Stimulated activated effector memory CD8-positive, alpha-beta T cell treated with anti-CD3 and anti-CD28 coated beads, Interleukin-12 subunit alpha, Interleukin-12 subunit beta, amount 100 ng/mL, for 72 hours (primary cell): ENCODE measurements around the gene TAOK1.
A peak's percentile ranks its signal among the peaks of the same experiment; 100 is the strongest.

Source experiments
- ATAC-seq: fragments of 150-1000 bp; cut with Tn5 transposase; 2 replicates; pipeline ENCODE4 v1.10.0; 2021
- DNase-seq, 2 donors: peaks; one replicate each; pipeline ENCODE4 v3.0.0; 2021 to 2022; ENCODE audit warnings: low spot score in 2 of 2
- H3K27ac Mint-ChIP-seq: one replicate; pipeline ENCODE4 v1.8.0; 2022; ENCODE audit warnings: mild to moderate bottlenecking, mixed read lengths
- H3K36me3 Mint-ChIP-seq: one replicate; pipeline ENCODE4 v1.8.0; 2022; ENCODE audit warnings: mild to moderate bottlenecking, mixed read lengths
- H3K4me1 Mint-ChIP-seq: one replicate; pipeline ENCODE4 v1.8.0; 2022; ENCODE audit warnings: mixed read lengths
- H3K4me3 Mint-ChIP-seq: one replicate; pipeline ENCODE4 v1.8.0; 2022; ENCODE audit warnings: mild to moderate bottlenecking, mixed read lengths
- H3K9me3 Mint-ChIP-seq: one replicate; pipeline ENCODE4 v1.8.0; 2022; ENCODE audit warnings: mixed read lengths

TAOK1 gene

DNA sequence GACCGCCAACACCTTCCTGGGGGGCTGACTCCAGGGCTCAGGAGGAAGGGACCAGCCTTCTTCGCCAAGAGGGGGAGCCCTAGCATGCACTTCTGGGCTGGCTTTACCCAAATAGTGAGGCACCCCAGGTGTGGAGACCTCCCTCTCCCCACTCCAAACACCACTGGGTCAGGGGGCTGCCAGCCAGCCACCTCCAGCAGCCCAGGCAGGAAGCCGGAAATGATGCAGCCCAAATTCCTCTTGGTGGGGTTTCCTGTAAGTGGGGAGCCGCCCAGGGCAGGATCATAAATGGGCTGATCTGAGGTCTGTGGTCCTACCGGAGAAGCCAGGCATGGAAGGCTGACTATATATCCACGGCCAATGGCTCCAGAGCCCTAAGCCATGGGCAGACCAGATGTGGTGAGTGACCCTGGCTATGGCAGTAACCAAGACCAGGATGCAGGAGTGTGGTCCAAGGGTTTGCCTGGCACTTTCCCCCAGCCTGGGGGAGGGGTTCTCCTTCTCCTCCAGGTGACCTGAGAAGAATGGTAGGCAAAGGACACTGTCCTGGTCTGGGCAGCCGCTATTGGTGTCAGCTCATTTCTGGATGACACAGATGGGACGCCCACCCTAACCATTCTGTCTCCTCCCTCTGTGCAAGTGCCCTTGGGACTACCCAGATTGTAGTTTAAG lies 195.1 kb downstream of the TAOK1 start:
- Mint-ChIP-seq H3K4me3 (peak overlapping the region; percentile 35), H3K4me1 (peaks cover 67% of the 10 kb centered on the region), H3K27ac (peak overlapping the region; percentile 82), H3K36me3 (peaks cover 22% of the 10 kb centered on the region), H3K9me3 (no peaks in the 10 kb centered on the region)
- ATAC-seq (no peak), DNase-seq (no peak)

DNA sequence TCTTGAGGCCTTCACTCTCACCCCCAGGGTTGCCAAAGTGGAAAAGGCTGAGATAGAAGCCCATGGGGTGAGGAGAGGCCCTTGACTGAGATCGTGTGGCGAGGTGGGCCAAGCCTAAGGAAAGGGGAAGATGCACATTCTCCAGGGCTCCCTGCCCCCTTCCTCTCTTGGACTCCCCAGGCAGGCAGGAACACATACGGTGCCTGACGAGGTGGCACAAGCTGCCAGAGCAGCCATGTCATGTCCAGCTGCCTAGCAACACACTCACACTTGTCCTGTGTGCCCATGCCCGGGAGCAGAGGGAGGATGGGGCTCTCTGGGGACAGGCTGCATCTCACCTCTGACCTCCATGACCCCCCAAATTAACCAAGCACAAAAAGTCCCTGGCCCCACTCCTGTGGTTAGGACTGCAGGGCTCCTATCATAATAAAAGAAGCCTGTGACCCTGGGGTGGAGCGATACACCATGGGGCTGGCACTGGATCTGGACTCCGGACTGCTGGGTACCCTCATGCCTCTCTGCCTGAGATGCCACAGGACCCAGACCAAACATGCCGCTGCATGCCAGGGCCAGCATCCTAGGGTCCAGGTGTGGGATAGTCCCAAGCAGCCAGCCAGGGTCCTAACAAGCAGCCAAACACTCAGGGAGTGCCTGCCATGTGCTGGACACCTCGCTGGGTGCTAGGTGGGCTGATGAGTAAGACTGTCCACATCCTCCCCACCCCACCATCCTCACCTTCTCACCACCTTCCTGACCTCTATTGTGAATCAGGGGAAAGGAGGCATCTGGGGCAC lies 196.7 kb downstream of the TAOK1 start:
- Mint-ChIP-seq H3K4me3 (peak overlapping the region; percentile 90), H3K4me1 (peaks cover 72% of the 10 kb centered on the region), H3K27ac (peak overlapping the region; percentile 90), H3K9me3 (no peaks in the 10 kb centered on the region), H3K36me3 (peaks cover 11% of the 10 kb centered on the region)
- DNase-seq (no peak), ATAC-seq (no peak)

DNA sequence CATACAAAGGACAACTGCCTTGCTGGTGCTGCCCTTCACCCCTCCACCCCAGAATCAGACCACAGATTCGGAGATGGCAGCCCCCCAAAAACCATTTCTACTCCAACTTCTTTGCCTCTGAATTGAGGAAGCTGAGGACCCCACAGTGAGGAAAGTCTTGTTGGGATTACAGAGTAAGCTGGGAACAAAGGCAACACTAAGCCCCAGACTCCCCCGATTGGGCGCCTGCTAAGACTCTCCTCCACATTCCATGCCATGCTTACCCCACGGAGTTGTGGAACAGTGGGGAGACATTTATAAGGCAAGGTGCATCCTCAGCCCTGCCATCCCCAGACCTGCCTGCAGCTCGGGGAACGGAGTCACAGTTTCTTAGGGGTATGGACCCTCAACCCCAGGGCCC lies 197.4 kb downstream of the TAOK1 start:
- peak overlapping the region; percentile 90 for H3K4me3 Mint-ChIP-seq
- H3K9me3 Mint-ChIP-seq = no peaks in the 10 kb centered on the region
- H3K27ac Mint-ChIP-seq = peak overlapping the region; percentile 90
- peaks cover 80% of the 10 kb centered on the region for H3K4me1 Mint-ChIP-seq
- DNase-seq = no peak
- no peak for ATAC-seq
- H3K36me3 Mint-ChIP-seq = peaks cover 5% of the 10 kb centered on the region

DNA sequence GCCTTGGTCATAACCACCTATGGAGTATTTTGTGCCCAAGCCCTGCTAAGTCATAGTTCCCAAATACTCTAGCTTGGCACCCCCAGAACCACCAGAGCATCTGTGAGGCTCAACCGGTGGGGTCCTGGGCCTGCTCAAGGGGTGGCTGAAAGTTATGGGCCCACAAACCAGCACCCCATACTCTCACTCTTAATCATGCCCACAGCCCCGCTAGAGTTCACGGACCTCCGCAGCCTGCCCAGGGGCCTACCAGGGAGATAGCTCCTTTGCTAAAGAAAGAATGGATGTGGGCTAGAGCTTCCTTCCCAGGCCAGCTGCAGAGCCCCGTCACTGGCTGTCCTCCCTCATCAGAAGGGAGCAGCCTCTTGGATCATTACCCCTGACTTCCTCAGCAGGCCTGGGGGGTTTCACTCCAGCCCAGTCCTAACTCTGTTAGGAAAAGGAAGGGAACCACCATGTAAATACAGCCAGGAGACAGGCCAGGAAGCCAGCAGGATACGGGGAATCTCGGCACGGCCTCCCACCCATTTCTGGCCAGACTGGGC lies 197.9 kb downstream of the TAOK1 start:
- peak overlapping the region; percentile 90 for H3K4me3 Mint-ChIP-seq
- ATAC-seq (no peak), DNase-seq (no peak)
- no peaks in the 10 kb centered on the region for H3K9me3 Mint-ChIP-seq
- peak overlapping the region; percentile 90 for H3K27ac Mint-ChIP-seq
- H3K4me1 Mint-ChIP-seq = peaks cover 83% of the 10 kb centered on the region
- H3K36me3 Mint-ChIP-seq = peaks cover under 1% of the 10 kb centered on the region

DNA sequence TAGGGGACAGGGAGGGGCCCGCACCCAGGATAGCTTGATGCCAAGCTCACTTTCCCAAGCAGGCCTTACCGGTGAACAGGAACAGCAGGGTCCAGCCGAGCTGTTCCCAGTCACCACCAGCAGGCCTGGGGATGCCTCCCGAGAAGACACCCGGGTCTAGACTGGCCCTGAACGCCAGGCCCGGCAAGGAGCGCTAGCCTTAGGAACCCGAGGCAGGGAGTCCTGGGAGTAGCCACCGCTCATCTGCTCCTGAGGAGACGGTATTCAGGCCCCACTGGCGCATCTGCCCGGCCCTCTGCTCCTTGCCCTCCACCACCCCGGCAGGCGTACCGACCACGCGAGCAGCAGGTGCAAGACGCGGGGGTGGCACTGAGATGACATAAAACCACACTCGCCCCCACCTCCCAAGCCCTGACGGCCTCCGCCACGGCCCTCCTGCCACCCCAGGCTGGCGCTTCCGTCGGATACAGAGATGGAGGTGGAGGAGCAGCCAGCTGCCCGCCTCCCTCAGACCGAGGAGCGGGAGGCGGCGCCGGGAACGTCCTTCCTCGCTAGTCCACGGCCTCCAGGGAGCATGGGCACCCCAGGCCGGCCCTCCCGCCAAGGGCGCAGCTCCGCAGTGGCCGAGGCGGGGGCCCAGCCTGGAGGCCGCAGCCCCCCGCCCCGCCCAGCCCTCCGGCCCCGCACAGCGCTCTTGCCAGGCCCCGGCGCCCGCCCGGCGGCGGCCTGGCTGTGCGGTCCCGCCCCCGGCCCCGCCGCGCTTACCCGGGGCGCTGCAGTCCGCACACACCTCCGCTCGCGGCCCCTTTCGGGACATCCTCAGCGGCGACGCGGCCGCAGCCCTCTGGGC lies 198.6 kb downstream of the TAOK1 start:
- Mint-ChIP-seq H3K4me3 (peak overlapping the region; percentile 90), H3K4me1 (peaks cover 79% of the 10 kb centered on the region), H3K27ac (peak overlapping the region; percentile 90), H3K9me3 (no peaks in the 10 kb centered on the region), H3K36me3 (no peaks in the 10 kb centered on the region)
- ATAC-seq (peak; percentile 48), DNase-seq (peak in 1 of 2 donors; percentile 77)

DNA sequence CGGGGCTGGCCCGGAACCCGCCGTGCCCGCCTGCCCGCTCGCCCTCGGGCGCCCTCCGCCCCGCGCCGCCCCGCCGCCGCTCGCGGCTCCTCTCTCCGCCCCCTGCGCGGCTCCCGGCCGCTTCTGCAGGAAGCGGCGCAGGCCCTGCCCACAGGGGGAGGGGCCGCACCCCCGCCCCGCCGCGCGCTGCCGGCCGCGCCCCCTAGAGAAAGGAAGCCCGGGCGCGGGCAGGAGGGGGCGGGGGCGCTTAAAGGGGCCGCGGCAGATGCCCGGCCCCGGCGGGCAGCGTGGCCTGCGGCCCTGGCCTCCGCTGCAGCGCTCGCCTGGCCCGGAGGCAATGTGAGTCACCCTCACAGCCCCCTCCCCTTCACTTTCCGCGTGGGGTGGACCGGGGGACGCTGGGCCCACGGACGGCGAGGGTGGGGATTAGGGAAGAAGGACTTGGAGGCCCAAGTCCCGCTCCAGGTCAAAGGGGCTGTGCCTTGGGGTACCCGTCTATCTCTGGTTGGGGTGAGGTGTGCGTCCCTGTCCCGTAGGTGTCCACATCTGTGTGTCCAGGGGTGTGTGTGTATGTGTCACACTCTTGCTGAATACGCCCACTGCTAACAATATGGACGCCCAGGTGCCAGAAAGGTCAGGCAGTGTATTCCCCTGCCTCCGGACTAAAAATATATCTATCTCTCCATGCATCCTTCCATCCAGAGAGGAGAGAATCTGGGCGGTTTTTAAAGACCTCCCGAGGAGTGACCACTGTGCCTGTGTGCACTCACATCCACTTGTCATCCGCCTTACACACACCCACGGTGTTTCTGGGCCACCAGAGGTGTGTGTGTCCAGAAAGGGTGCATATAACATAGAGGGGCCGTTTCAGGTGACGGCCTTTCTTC lies 199.6 kb downstream of the TAOK1 start, which contains the start of gene GIT1:
GIT1 (minus strand) TSS at position 125 of the 887 bp plus-strand sequence. CDS start 270 bp downstream, outside the sequence.
- Mint-ChIP-seq H3K9me3 (no peaks in the 10 kb centered on the region), H3K27ac (peak within 1 kb of the TSS; percentile 90), H3K4me1 (peaks cover 79% of the 10 kb centered on the region), H3K4me3 (peak within 1 kb of the TSS; percentile 90), H3K36me3 (no peaks in the 10 kb centered on the region)
- ATAC-seq (peak; percentile 80), DNase-seq (peak; percentile 75 to 87)

DNA sequence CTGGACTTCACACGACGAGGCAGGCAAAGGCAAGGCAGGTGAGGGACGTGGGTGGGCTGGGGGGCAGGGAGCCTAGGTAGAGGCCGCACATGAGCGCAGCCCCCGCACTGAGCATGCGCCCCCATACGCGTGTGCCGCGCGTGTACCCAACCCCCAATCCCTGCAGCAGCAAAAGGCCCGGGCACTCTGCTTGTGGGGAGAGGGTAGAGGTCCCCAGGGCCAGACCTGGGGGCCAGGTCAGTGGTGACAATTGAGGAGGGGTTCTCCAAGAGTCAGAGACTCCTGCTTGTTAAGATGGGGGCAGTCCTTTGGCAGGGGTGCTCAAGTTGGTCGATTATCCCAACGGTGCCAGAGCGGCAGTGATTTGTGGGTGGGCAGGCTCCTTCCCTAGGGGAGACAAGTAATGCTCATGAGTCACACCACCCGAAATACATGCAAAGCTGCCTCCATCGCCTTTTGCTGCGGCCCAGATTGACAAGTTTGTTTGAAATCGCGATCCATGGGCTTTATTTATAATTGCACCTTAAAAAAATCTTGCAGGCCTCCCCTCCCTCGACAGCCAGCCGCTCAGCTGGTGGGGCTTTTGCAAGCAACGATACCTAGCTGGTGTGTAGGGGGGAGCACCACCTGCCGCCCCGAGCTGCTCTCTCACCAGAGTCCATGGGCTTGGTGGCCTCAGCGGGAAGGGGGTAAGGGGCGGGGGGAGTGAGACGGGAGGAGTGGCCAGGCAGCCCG lies 200.4 kb downstream of the TAOK1 start:
- Mint-ChIP-seq H3K9me3 (no peaks in the 10 kb centered on the region), H3K27ac (peak overlapping the region; percentile 88), H3K36me3 (no peaks in the 10 kb centered on the region), H3K4me1 (peaks cover 76% of the 10 kb centered on the region), H3K4me3 (peak overlapping the region; percentile 80)
- DNase-seq = no peak
- no peak for ATAC-seq

DNA sequence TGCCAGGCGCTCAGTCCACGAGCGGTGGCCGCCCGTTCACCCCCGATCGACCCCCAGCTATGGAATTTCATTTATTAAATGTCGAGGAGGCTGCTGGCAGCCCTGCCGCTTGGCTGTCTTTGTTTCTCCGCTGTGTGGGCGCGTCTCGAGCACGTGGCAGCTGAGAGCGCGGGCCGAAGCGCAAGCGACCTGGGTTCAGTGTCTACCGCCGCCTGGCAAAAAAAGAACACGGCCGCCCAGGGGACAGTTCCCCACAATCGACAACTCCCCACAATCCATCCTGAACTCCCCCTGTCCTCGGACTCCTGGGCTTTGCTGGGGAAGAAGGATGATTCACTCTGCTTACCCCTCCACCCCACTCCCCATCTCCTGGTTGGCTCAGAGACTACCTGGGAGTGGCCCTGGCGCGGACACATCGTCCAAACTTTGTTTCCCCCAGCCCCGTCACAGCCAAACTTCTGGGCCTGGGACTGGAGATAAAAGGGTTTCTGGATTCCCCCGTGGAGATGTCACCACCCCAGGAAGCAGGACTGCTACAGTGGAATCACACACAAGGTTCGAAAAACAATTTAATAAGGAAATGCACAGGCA lies 201.1 kb downstream of the TAOK1 start:
- Mint-ChIP-seq H3K4me1 (peaks cover 71% of the 10 kb centered on the region), H3K36me3 (no peaks in the 10 kb centered on the region), H3K4me3 (peak overlapping the region; percentile 80), H3K27ac (no peak overlapping the region), H3K9me3 (no peaks in the 10 kb centered on the region)
- ATAC-seq = no peak
- DNase-seq = peak in 1 of 2 donors; percentile 71

DNA sequence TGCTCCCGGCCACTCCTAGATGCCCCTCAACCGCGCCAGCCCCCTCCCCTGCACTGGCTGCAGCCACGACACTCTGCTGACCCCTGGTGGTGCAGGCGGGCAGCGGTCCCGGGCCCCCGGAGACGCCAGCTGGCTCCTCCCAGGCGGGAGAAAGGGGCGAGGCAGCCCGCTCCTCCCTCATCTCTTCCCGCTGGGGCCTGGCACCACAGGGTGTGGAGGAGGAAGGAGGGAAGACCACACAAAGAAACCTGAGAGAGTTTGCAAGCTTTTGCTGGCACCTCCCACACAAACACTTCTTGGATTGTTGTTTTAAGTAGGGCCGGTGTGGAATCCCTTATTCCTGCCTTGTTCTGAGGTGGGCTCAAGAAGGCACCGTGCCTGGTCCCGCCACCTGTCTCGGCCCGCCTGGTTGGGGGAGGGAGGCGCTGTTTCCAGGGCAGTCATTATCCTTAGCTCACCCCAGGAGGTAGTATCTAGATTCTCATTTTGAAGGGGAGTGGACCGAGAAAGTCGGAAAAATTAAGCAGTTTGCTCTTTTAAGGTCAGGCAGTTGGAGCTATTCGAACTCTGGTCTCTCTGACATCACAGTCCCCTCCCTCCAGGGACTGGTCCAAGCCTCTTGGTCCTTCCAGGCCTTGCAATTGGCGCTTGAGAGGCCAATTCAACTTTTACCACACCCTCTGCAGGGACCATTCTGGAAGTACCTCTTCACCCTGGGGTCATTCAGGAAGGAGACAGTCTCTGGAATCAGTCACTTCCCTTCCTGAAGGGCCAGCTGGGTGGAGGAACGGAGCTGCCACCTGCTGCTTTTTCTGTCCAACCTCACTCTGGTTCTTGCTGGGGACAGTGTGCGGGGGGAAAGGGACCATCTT lies 201.8 kb downstream of the TAOK1 start:
- Mint-ChIP-seq H3K36me3 (no peaks in the 10 kb centered on the region), H3K9me3 (no peaks in the 10 kb centered on the region), H3K27ac (no peak overlapping the region), H3K4me3 (peak overlapping the region; percentile 80), H3K4me1 (peaks cover 64% of the 10 kb centered on the region)
- peak; percentile 88 to 94 for DNase-seq
- peak; percentile 52 for ATAC-seq

DNA sequence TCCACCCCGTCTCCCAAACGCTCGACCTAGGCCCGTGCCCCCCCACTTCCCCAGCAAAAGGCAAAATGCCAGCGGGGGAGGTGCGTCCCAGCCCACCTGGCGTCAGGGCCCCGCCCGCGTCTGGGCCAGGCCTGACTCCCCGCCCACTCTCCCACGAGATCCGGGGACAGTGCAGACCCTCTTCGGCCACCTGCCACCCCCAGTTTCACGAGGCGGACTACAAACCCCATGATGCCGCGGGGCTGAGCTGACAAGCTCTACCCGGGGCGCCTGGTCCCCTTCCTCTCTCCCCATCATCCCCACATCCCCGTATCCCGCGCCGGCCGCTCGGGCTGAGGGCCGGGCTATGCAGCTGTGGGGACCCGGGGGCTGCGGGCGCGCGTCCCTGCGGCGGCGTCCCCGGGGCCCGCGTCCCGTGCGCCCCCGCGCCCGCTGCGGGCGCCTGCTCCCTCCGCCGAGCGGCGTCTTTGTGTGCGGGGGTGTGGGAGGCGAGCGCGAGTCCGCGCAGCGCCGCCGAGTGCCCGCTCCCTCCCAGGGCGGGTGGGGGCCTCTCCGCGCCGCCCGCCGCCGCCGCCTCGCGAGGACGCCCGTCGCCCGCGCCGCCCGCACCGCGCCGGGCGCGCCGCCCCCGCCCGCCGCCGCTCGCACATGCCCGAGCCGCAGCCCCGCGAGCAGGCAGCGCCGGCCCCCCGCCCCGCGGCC lies 202.8 kb downstream of the TAOK1 start, which contains the start of gene ANKRD13B:
ANKRD13B (plus strand) TSS at position 283 of the 702 bp plus-strand sequence. CDS start 490 bp downstream, outside the sequence.
- ATAC-seq (peak; percentile 6), DNase-seq (peak in 1 of 2 donors; percentile 77)
- no peaks in the 10 kb centered on the region for H3K9me3 Mint-ChIP-seq
- no peak within 1 kb of the TSS for H3K27ac Mint-ChIP-seq
- peak within 1 kb of the TSS; percentile 80 for H3K4me3 Mint-ChIP-seq
- H3K4me1 Mint-ChIP-seq = peaks cover 54% of the 10 kb centered on the region
- H3K36me3 Mint-ChIP-seq = no peaks in the 10 kb centered on the region

DNA sequence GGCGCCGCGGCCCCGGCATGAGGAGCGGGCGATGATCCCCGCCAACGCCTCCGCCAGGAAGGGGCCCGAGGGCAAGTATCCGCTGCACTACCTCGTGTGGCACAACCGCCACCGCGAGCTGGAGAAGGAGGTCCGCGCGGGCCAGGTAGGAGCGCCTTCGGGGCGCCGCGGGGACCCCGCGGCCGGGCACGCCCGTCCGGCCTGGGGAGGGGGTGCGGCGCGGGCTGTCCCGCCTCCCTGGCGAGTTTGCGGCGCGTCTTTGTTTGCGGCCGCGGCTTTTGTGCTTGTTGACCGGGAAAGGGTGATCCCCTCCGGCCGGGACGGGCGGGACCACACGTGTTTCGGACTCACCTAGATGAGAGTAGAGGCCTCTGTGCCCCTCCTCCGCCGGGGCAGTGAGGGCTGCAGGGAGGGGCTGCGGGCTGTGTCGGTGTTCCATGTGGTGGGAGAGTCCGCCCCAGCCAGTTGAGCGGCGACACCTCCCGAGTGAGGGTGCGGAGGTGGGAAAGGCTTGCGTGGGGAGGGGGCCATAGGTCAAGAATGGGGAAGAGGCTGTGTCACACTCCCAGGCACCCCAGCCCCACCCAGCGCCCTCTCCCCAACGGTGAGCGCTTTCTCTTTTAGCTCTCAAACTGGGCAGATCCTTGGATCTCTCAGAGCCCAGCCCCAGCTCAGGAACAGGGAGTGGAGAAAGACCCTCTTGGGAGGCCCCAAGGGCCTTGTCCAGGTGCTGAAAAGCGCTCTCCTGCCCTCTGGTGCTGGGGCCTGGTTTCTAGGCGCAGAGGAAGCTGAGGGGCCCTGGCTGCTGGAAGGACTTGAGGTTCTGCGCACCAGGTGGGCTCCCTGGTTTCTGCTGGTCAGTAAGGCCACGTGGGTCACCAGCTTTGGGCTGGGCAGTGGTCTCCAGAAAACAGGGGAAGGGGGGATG lies 203.7 kb downstream of the TAOK1 start:
- no peaks in the 10 kb centered on the region for H3K36me3 Mint-ChIP-seq
- no peak for DNase-seq
- H3K4me1 Mint-ChIP-seq = peaks cover 49% of the 10 kb centered on the region
- no peaks in the 10 kb centered on the region for H3K9me3 Mint-ChIP-seq
- peak overlapping the region; percentile 80 for H3K4me3 Mint-ChIP-seq
- no peak overlapping the region for H3K27ac Mint-ChIP-seq
- ATAC-seq = no peak
